Activated CD8-positive, alpha-beta memory T cell treated with anti-CD3 and anti-CD28 coated beads for 1 hour (primary cell): ENCODE measurements around the gene ABCA7.
A peak's percentile ranks its signal among the peaks of the same experiment; 100 is the strongest.

ENCODE experiments used
- DNase-seq, 2 donors: peaks; one replicate each; pipeline ENCODE4 v3.0.0-alpha.2; 2020; ENCODE audit warnings: low read depth in 1 of 2; ENCODE audit errors: extremely low read depth in 1 of 2

The ABCA7 gene, protein sequence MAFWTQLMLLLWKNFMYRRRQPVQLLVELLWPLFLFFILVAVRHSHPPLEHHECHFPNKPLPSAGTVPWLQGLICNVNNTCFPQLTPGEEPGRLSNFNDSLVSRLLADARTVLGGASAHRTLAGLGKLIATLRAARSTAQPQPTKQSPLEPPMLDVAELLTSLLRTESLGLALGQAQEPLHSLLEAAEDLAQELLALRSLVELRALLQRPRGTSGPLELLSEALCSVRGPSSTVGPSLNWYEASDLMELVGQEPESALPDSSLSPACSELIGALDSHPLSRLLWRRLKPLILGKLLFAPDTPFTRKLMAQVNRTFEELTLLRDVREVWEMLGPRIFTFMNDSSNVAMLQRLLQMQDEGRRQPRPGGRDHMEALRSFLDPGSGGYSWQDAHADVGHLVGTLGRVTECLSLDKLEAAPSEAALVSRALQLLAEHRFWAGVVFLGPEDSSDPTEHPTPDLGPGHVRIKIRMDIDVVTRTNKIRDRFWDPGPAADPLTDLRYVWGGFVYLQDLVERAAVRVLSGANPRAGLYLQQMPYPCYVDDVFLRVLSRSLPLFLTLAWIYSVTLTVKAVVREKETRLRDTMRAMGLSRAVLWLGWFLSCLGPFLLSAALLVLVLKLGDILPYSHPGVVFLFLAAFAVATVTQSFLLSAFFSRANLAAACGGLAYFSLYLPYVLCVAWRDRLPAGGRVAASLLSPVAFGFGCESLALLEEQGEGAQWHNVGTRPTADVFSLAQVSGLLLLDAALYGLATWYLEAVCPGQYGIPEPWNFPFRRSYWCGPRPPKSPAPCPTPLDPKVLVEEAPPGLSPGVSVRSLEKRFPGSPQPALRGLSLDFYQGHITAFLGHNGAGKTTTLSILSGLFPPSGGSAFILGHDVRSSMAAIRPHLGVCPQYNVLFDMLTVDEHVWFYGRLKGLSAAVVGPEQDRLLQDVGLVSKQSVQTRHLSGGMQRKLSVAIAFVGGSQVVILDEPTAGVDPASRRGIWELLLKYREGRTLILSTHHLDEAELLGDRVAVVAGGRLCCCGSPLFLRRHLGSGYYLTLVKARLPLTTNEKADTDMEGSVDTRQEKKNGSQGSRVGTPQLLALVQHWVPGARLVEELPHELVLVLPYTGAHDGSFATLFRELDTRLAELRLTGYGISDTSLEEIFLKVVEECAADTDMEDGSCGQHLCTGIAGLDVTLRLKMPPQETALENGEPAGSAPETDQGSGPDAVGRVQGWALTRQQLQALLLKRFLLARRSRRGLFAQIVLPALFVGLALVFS (N-terminal part only)

DNA sequence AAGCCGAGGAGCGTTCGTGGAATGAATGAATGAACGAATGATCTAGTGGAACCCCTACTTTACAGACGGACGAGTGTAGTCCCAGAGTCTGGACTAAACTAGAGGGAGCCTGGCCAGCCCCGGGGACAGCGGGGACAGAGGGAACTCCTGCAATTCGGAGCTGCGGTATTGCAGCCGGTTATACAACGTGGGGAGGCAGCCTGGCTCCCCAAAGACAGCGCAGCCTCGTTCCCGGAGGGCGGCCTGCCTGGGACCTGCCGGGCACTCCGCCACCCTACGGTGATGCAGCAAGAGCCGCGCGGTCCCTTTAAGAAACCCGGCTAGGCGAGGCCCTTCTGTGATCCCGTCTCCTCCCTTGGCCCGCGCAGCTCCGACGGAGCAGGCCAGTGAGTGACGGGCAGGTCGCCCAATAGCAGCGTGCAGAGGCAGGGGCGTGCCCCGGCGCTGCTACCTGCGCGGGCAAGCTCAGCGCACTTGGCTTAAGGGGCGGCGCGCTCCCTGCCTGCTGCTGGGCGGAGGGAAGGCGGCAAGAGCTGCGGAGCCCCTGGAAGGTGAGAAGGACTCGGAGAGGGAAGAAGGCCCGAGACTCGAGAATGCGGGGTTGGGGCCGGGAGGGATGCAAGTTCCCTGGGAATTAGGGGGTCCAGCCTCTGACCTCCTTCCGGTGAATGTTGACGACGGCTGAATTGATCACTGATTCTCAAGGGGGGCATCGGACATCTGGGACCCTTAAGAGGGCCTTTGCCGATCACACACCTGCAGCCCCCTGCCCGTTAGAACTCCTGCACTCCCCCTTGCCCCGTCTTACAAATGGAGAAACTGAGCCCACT, at the start of gene ABCA7:
TSS of gene ABCA7 (plus strand) at position 462 of the 830 bp plus-strand sequence. CDS start 1,255 bp downstream, outside the sequence.
- DNase-seq = peak; percentile 98 to 99

GRCh38 chr19:990119-990571, 49.8 kb upstream of the ABCA7 start:
- DNase-seq = no peak

DNA sequence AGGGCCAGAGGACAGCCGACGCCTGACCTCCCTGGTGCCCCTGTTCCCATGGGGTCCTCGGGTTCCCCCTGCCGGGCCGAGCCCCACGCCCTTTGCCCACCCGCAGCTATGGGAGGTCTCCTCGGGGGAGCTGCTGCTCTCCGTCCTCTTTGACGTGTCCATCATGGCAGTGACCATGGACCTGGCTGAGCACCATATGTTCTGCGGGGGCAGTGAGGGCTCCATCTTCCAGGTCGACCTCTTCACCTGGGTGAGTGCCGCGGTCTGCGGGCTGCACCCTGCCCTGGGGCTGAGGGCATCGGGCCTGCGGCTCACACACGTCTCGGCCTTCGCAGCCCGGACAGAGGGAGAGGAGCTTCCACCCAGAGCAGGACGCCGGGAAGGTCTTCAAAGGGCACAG, 49.2 kb upstream of the ABCA7 start:
- no peak for DNase-seq

- peak; percentile 33 to 36 for DNase-seq
Measured at GRCh38 chr19:991174-991931, 48.6 kb upstream of the ABCA7 start.

- no peak for DNase-seq
Measured at GRCh38 chr19:991932-992669, 47.8 kb upstream of the ABCA7 start.

GRCh38 chr19:992670-993055, 47.2 kb upstream of the ABCA7 start:
- no peak for DNase-seq

- no peak for DNase-seq
Measured at GRCh38 chr19:993361-993830, 46.5 kb upstream of the ABCA7 start.

DNA sequence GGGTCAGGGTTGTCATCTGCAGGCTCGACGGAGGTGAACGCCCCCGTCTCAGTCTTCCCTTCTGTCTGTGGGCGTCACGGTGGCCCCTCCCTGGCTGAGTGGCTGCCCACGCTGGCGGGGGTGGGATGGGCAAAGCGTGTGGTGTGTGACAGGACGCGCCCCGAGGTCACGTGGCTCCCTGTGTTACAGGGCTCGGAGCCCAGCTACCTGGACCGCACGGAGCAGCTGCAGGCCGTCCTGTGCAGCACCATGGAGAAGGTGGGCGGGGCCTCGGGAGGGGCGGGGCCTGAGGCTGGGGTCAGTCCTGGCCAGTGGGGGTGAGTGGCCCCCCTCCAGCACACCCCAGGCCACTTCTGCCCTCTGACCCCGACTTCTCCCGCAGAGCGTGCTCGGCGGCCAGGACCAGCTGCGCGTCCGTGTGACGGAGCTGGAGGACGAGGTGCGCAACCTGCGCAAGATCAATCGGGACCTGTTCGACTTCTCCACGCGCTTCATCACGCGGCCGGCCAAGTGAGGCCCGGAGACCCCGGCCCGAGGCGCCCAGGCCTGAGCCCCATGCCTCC, 46.0 kb upstream of the ABCA7 start:
- DNase-seq = no peak

- no peak for DNase-seq
Measured at GRCh38 chr19:994516-994915, 45.4 kb upstream of the ABCA7 start.

- no peak for DNase-seq
Measured at GRCh38 chr19:995051-995827, 44.7 kb upstream of the ABCA7 start.

DNA sequence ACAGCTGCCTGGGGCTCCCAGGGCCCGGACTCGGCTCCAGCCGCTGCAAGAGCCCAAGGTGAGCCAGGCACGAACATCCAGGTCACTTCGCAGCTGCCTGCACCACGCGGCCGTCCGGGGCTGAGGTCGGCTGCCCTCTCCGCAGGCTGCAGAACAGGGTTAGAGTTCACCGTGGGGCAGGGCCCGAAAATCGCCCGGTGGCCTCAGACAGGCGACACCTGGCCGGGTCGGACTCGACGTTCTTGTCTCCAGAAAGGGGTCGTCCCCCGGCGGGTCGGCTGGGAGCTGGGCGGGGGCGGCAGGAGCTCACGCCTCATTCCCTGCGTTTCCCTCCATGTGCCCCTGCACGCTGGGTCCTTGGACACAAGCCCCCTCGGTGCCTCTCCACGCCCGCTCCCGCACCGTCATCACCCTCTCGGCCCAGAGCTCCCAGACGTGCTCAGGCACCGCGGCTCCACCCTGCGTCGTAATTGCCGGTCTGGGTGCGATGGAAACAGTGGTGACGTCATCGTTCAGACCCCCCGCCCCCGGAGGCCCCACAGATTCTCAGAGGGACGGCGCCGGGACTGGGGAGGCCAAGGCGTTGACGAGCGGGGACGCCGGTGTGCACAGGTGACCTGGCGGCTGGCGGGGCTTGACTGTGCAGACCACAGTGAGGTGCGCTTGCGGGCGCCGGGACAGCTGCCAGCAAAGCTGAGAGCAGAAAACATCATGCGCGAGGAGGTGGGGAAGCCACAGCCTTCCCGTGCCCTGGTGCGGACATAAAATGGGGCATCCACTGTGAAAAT, 43.7 kb upstream of the ABCA7 start:
- DNase-seq = peak; percentile 37 to 96

GRCh38 chr19:998064-998463, 41.8 kb upstream of the ABCA7 start:
- no peak for DNase-seq

DNA sequence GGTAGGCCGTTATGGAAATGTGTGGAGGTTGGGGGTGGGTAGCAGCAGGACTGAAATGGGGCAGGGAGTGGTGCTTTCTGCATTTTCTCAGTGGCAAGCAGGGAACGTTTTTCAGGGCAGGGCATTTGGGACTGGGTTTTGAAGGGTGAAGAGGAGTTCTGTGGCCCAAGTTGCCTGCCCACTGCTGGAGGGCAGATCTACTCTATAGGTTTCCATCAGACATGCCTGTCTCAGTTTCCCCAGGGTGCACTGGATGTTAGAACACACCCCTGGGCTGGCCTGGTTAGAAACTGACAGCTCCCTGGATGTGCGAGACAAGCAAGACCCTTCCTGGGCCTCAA, 40.6 kb upstream of the ABCA7 start:
- no peak for DNase-seq

DNA sequence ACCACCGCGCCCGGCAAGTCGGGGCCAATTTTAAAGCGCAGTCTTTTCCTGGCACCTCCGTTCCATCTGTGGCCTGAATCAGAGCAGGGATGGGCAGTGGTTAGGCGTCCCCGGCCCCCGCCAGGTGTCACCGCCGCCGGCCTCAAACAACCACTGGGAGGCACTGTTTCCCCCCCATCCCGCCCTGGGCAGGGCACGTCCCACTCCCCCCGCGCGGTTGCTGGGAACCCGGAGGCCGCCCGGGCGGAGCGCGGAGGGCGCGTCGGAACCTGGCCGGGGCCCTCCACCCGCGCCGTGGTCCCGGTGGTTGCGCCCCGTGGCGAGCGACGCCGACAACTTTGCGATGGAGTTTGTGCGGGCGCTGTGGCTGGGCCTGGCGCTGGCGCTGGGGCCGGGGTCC, 39.8 kb upstream of the ABCA7 start, which contains the start of gene GRIN3B:
TSS of gene GRIN3B (plus strand) at position 325 of the 400 bp plus-strand sequence. CDS start at position 344, 19 bp downstream.
- DNase-seq = peak; percentile 34 to 51

DNA sequence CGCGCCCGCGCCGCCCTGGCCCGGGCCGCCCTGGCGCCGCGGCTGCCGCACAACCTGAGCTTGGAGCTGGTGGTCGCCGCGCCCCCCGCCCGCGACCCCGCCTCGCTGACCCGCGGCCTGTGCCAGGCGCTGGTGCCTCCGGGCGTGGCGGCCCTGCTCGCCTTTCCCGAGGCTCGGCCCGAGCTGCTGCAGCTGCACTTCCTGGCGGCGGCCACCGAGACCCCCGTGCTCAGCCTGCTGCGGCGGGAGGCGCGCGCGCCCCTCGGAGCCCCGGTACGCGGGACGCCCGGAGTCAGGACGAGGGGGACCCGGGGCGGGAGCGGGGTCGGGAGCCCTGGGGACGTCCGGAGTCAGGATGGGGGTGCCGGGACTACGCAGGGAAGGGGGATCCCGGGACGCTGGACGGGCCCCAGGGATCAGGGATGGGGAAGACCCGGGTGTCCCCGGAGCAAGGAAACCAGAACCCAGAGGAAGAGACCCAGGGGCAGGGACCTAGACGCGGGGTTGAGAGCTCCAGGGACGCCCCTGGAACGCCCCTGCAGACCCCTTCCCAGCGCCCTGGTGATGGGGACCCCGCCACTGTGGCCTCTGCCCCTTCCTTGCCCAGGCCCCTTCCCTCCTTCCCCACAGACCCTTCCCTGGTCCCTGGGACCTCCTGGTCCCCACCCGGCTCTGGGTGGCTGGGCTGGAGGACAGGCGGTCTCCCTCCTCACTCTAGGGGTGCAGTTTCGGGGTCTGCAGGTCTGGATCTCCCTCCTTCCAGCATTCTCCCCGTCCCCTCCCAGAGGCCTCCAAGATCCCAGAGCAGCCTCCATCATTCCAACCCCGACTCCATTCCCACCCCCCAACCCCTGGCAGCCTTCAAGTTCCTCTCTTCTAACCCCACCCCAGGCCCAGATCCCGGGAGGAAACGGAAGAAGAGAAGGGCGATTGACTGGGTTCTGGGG, 39.0 kb upstream of the ABCA7 start:
- no peak for DNase-seq
